PC-9 (cell line): ENCODE measurements around the gene SPIRE2.

ENCODE experiments used
- CTCF ChIP-seq: fragments of 200-600 bp; sonication (generic); conservative IDR thresholded peaks from 2 replicates; pipeline ENCODE4 v1.6.1; 2017; ENCODE audit warnings: mixed run types, antibody characterized with exemption, mild to moderate bottlenecking, moderate library complexity
- EZH2 ChIP-seq: fragments of 200-600 bp; sonication (generic); IDR thresholded peaks from 2 replicates; pipeline ENCODE4 v1.8.0; 2017; ENCODE audit warnings: antibody characterized with exemption, low read depth

DNA sequence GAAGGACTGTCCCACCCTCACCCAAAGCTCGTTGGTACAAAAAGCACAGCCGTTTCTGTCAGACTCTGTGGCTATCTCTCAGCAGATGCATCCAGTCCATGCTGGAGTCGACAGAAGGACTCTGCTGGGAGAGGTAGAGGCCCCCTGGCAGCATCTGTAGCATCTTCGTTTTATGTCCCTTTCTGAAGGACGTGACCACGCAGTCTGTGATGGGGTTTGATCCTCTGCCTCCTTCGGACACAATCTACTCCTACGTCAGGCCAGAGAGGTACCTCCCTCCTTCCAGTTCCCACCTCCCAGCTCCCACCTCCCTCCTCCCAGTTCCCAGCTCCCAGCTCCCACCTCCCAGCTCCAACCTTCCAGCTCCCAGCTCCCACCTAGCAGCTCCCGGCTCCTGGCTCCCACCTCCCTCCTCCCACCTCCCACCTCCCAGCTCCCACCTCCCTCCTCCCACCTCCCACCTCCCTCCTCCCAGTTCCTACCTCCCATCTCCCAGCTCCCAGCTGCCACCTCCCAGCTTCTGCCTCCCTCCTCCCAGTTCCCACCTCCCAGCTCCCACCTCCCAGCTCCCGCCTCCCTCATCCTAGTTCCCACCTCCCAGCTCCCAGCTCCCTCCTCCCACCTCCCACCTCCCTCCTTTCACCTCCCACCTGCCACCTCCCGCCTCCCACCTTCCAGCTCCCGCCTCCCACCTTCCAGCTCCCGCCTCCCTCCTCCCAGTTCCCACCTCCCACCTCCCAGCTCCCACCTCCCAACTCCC is 79.0 kb downstream of the SPIRE2 start:
- TF ChIP-seq CTCF (no peak), EZH2 (no peak)
